HEK293 (cell line): Measurements from ENCODE around the gene EGFR.

Experiments
- CTCF ChIA-PET: fragments of 350-600 bp; formaldehyde crosslinking; extraction: SDS; loops from one replicate; lab custom pipeline; 2021; ENCODE audit warnings: antibody characterized with exemption; lab: Yijun Ruan, JAX
- POLR2A ChIA-PET: fragments of 300-600 bp; formaldehyde crosslinking; extraction: SDS; loops from one replicate; lab custom pipeline; 2020; ENCODE audit warnings: antibody characterized with exemption, inconsistent platforms; lab: Yijun Ruan, JAX
- H3K27ac ChIP-seq: fragments of 200-500 bp; sonication (Bioruptor generic); 2 replicates; pipeline ENCODE4 v1.5.1; 2014; ENCODE audit warnings: low read depth, low read length, control low read depth, inconsistent platforms; ENCODE audit errors: extremely low read depth
- H3K36me3 ChIP-seq, 2 experiments: fragments of 200-500 bp in 1 of 2; sonication (Bioruptor generic) in 1 of 2; 1 replicate in 1 of 2; 2 replicates in 1 of 2; pipeline ENCODE4 v1.5.1; 2014 to 2017; ENCODE audit warnings: inconsistent platforms in 2 of 2, low read length in 2 of 2; ENCODE audit not compliant: control insufficient read depth in 2 of 2, insufficient read depth in 1 of 2
- H3K4me1 ChIP-seq: fragments of 200-500 bp; sonication (Bioruptor generic); 2 replicates; pipeline ENCODE4 v1.5.1; 2014; ENCODE audit warnings: mild to moderate bottlenecking, low read length, inconsistent platforms; ENCODE audit not compliant: control insufficient read depth, insufficient read depth
- H3K4me3 ChIP-seq: 2 replicates; pipeline ENCODE4 v1.5.1; 2011; ENCODE audit warnings: low read depth, mild to moderate bottlenecking, control low read depth, low read length, moderate library complexity
- H3K9me3 ChIP-seq: fragments of 200-500 bp; sonication (Bioruptor generic); 2 replicates; pipeline ENCODE4 v1.5.1; 2014; ENCODE audit warnings: low read depth, low read length, inconsistent platforms; ENCODE audit not compliant: control insufficient read depth, insufficient read depth
- ATF2 ChIP-seq: fragments of 450-650 bp; formaldehyde crosslinking; IDR thresholded peaks from 2 replicates; pipeline ENCODE4 v1.5.1; 2016; ENCODE audit warnings: missing biosample characterization, missing genetic modification characterization, low read depth
- BCL11B ChIP-seq: fragments of 450-650 bp; formaldehyde crosslinking; IDR thresholded peaks from 2 replicates; pipeline ENCODE4 v1.5.1; 2016; ENCODE audit warnings: low read depth, missing biosample characterization, missing genetic modification characterization
- MYNN ChIP-seq: fragments of 450-650 bp; formaldehyde crosslinking; IDR thresholded peaks from 2 replicates; pipeline ENCODE4 v1.5.1; 2016; ENCODE audit warnings: missing biosample characterization, missing genetic modification characterization, borderline replicate concordance
- MZF1 ChIP-seq: fragments of 450-650 bp; formaldehyde crosslinking; IDR thresholded peaks from 2 replicates; pipeline ENCODE4 v1.5.1; 2017; ENCODE audit warnings: missing biosample characterization, missing genetic modification characterization, borderline replicate concordance
- ZBTB26 ChIP-seq: fragments of 450-650 bp; formaldehyde crosslinking; optimal IDR thresholded peaks from 2 replicates; pipeline ENCODE3; 2016; ENCODE audit warnings: missing biosample characterization, mild to moderate bottlenecking, missing genetic modification characterization
- ZEB2 ChIP-seq: fragments of 450-650 bp; formaldehyde crosslinking; IDR thresholded peaks from 2 replicates; pipeline ENCODE4 v1.5.1; 2016; ENCODE audit warnings: missing biosample characterization, missing genetic modification characterization
- ZNF23 ChIP-seq: fragments of 450-650 bp; formaldehyde crosslinking; IDR thresholded peaks from 2 replicates; pipeline ENCODE4 v1.5.1; 2016; ENCODE audit warnings: missing biosample characterization, missing genetic modification characterization, borderline replicate concordance
- ZNF391 ChIP-seq: fragments of 450-650 bp; formaldehyde crosslinking; IDR thresholded peaks from 2 replicates; pipeline ENCODE4 v1.5.1; 2016; ENCODE audit warnings: low read depth, missing biosample characterization, missing genetic modification characterization, borderline replicate concordance
- ZNF423 ChIP-seq: fragments of 450-650 bp; formaldehyde crosslinking; IDR thresholded peaks from 2 replicates; pipeline ENCODE4 v1.5.1; 2016; ENCODE audit warnings: missing biosample characterization, missing genetic modification characterization
- ZNF510 ChIP-seq: fragments of 450-650 bp; formaldehyde crosslinking; IDR thresholded peaks from 2 replicates; pipeline ENCODE4 v1.5.1; 2018; ENCODE audit warnings: mild to moderate bottlenecking, missing genetic modification characterization, missing biosample characterization; ENCODE audit not compliant: insufficient replicate concordance
- ZNF561 ChIP-seq: fragments of 450-650 bp; IDR thresholded peaks from 2 replicates; pipeline ENCODE4 v1.5.1; 2018; ENCODE audit warnings: missing biosample characterization, missing genetic modification characterization, borderline replicate concordance
- ZNF585B ChIP-seq: fragments of 450-650 bp; formaldehyde crosslinking; IDR thresholded peaks from 2 replicates; pipeline ENCODE4 v1.5.1; 2016; ENCODE audit warnings: missing biosample characterization, missing genetic modification characterization
- ZNF600 ChIP-seq: fragments of 450-650 bp; formaldehyde crosslinking; IDR thresholded peaks from 2 replicates; pipeline ENCODE4 v1.5.1; 2016; ENCODE audit warnings: missing biosample characterization, missing genetic modification characterization
- ZNF610 ChIP-seq: fragments of 450-650 bp; formaldehyde crosslinking; IDR thresholded peaks from 2 replicates; pipeline ENCODE4 v1.5.1; 2016; ENCODE audit warnings: missing biosample characterization, missing genetic modification characterization, borderline replicate concordance
- ZNF692 ChIP-seq: fragments of 450-650 bp; formaldehyde crosslinking; IDR thresholded peaks from 2 replicates; pipeline ENCODE4 v1.5.1; 2016; ENCODE audit warnings: missing biosample characterization, missing genetic modification characterization
- ZNF791 ChIP-seq: fragments of 450-650 bp; formaldehyde crosslinking; IDR thresholded peaks from 2 replicates; pipeline ENCODE4 v1.5.1; 2016; ENCODE audit warnings: missing biosample characterization, missing genetic modification characterization
- ZNF837 ChIP-seq: fragments of 450-650 bp; formaldehyde crosslinking; IDR thresholded peaks from 2 replicates; pipeline ENCODE4 v1.5.1; 2016; ENCODE audit warnings: missing biosample characterization, missing genetic modification characterization
- ZSCAN4 ChIP-seq: fragments of 450-650 bp; formaldehyde crosslinking; IDR thresholded peaks from 2 replicates; pipeline ENCODE4 v1.5.1; 2017; ENCODE audit warnings: missing biosample characterization, missing genetic modification characterization
- TF ChIP-seq, protein P1 (sequence below): fragments of 450-650 bp; formaldehyde crosslinking; IDR thresholded peaks from 2 replicates; pipeline ENCODE4 v1.5.1; 2016; ENCODE audit warnings: missing biosample characterization, missing genetic modification characterization
- TF ChIP-seq, protein P2 (sequence below): fragments of 450-650 bp; formaldehyde crosslinking; IDR thresholded peaks from 2 replicates; pipeline ENCODE4 v1.5.1; 2017; ENCODE audit warnings: missing biosample characterization, missing genetic modification characterization

The EGFR gene

GRCh38 chr7:55132890-55133551 lies 114.2 kb downstream of the EGFR start:
- POLR2A ChIA-PET, result interaction anchor here (0.5 to 0.8 kb wide), 2 partner anchors 23 to 259 kb away, joined by 4 read pairs; no protein-coding TSS in a partner anchor
- Histone ChIP-seq H3K9me3 (no peaks in the 10 kb centered on the region), H3K4me1 (peaks cover 25% of the 10 kb centered on the region), H3K27ac (no peak overlapping the region), H3K36me3 (no peaks in the 10 kb centered on the region), H3K4me3 (no peak overlapping the region)
- CTCF ChIA-PET, result interaction anchor here (0.6 to 1.2 kb wide), 4 partner anchors 43 to 122 kb away, joined by 3 to 5 read pairs (median 3); no protein-coding TSS in a partner anchor
- TF ChIP-seq MZF1 (tag by site-specific recombination) (no peak), ZNF610 (tag by site-specific recombination) (no peak), ZNF837 (tag by site-specific recombination) (no peak), ZNF600 (tag by site-specific recombination) (no peak), ZNF585B (tag by site-specific recombination) (no peak), ZBTB26 (tag by site-specific recombination) (no peak), BCL11B (tag by site-specific recombination) (no peak), ZNF692 (tag by site-specific recombination) (no peak), ZNF510 (no peak), ATF2 (tag by site-specific recombination) (no peak), ZNF791 (tag by site-specific recombination) (no peak), ZNF561 (no peak), ZSCAN4 (tag by site-specific recombination) (no peak), MYNN (tag by site-specific recombination) (no peak), ZNF23 (tag by site-specific recombination) (no peak)

DNA sequence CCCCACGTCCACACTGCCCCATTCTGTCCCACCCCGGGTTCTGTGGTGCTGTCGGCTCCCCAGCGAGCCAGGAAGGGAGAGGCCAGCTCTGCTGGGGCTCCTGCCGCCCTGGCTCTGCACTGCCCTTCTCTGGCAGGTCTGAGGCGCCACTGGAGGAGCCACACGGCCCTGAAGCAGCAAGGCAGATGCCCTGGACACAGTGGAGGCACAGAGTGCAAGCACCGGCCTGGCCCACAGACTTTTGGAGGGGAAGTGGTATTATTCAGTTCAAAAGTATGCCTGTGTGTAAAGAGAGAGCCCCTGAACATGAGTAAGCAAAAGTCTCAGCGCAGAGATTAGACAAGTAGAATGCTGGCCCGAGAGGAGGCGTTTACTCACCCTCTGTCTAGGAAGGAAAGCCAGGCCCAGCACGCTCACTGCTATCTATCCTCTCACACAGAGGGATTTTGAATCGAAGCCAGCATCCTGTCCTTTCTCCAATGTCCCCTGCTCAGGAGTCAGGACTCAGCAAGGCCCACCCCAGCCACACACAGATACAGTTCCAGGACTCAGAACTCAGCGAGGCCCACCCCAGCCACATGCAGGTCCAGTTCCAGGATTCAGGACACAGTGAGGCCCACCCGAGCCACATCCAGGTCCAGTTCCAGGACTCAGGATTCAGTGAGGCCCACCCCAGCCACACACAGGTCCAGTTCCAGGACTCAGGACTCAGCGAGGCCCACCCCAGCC lies 115.0 kb downstream of the EGFR start:
- ChIA-PET CTCF (interaction anchor here (0.6 to 1.2 kb wide), 2 partner anchors 72 to 122 kb away, joined by 3 to 5 read pairs; no protein-coding TSS in a partner anchor), POLR2A (interaction anchor here (0.5 to 0.8 kb wide), 2 partner anchors 24 to 258 kb away, joined by 4 read pairs; no protein-coding TSS in a partner anchor)
- no peak overlapping the region for H3K4me3 ChIP-seq
- no peaks in the 10 kb centered on the region for H3K36me3 ChIP-seq
- peaks cover 18% of the 10 kb centered on the region for H3K4me1 ChIP-seq
- no peaks in the 10 kb centered on the region for H3K9me3 ChIP-seq
- no peak overlapping the region; the same call in 1 of the 2 replicates for H3K27ac ChIP-seq
- TF ChIP-seq ZNF423 (tag by site-specific recombination), result no peak
- TF ChIP-seq, protein P1, sequence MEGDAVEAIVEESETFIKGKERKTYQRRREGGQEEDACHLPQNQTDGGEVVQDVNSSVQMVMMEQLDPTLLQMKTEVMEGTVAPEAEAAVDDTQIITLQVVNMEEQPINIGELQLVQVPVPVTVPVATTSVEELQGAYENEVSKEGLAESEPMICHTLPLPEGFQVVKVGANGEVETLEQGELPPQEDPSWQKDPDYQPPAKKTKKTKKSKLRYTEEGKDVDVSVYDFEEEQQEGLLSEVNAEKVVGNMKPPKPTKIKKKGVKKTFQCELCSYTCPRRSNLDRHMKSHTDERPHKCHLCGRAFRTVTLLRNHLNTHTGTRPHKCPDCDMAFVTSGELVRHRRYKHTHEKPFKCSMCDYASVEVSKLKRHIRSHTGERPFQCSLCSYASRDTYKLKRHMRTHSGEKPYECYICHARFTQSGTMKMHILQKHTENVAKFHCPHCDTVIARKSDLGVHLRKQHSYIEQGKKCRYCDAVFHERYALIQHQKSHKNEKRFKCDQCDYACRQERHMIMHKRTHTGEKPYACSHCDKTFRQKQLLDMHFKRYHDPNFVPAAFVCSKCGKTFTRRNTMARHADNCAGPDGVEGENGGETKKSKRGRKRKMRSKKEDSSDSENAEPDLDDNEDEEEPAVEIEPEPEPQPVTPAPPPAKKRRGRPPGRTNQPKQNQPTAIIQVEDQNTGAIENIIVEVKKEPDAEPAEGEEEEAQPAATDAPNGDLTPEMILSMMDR (tag by site-specific recombination), result no peak
- no peak for TF ChIP-seq ZNF391
- TF ChIP-seq, protein P2, sequence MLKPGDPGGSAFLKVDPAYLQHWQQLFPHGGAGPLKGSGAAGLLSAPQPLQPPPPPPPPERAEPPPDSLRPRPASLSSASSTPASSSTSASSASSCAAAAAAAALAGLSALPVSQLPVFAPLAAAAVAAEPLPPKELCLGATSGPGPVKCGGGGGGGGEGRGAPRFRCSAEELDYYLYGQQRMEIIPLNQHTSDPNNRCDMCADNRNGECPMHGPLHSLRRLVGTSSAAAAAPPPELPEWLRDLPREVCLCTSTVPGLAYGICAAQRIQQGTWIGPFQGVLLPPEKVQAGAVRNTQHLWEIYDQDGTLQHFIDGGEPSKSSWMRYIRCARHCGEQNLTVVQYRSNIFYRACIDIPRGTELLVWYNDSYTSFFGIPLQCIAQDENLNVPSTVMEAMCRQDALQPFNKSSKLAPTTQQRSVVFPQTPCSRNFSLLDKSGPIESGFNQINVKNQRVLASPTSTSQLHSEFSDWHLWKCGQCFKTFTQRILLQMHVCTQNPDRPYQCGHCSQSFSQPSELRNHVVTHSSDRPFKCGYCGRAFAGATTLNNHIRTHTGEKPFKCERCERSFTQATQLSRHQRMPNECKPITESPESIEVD (tag by site-specific recombination), result no peak
- no peak for TF ChIP-seq ZEB2 (tag by site-specific recombination)
